ENCODE measurements around the gene ZCCHC8.
"Not testable (repeated sequence)": the region's sequence is repeated elsewhere in the genome, so short reads cannot be mapped to it uniquely, and the experiment has no call there.

ZCCHC8 gene

GRCh38 chr12:122495258-122495657 is 5.5 kb downstream of the ZCCHC8 start:
- no peak overlapping the region for H3K27ac Mint-ChIP-seq
- H3K4me3 Mint-ChIP-seq, result no peak overlapping the region
- peaks cover 32% of the 10 kb centered on the region for H3K4me1 Mint-ChIP-seq (ENCODE audit: low read depth)
- H3K27me3 Mint-ChIP-seq, result no peaks in the 10 kb centered on the region
- no peaks in the 10 kb centered on the region for H3K9me3 Mint-ChIP-seq (ENCODE audit: low read depth)
- peaks cover 8% of the 10 kb centered on the region for H3K36me3 Mint-ChIP-seq

GRCh38 chr12:122493222-122493621 is 7.5 kb downstream of the ZCCHC8 start:
- not testable (repeated sequence) for H3K27me3 Mint-ChIP-seq; H3K9me3 Mint-ChIP-seq (ENCODE audit: low read depth); H3K4me3 Mint-ChIP-seq; H3K27ac Mint-ChIP-seq
- peaks cover 12% of the 10 kb centered on the region for H3K36me3 Mint-ChIP-seq
- peaks cover 17% of the 10 kb centered on the region for H3K4me1 Mint-ChIP-seq (ENCODE audit: low read depth)

- Mint-ChIP-seq H3K9me3 (ENCODE audit: low read depth) (no peaks in the 10 kb centered on the region), H3K27ac (no peak overlapping the region), H3K4me1 (ENCODE audit: low read depth) (peaks cover 14% of the 10 kb centered on the region), H3K4me3 (no peak overlapping the region), H3K36me3 (peaks cover 12% of the 10 kb centered on the region), H3K27me3 (no peaks in the 10 kb centered on the region)
Measured at GRCh38 chr12:122491991-122492390, 8.7 kb downstream of the ZCCHC8 start.

GRCh38 chr12:122489038-122489437 is 11.7 kb downstream of the ZCCHC8 start:
- peaks cover 7% of the 10 kb centered on the region for H3K4me1 Mint-ChIP-seq (ENCODE audit: low read depth)
- H3K27ac Mint-ChIP-seq, result no peak overlapping the region
- H3K4me3 Mint-ChIP-seq, result no peak overlapping the region

GRCh38 chr12:122487807-122488206 is 12.9 kb downstream of the ZCCHC8 start:
- not testable (repeated sequence) for H3K4me1 Mint-ChIP-seq (ENCODE audit: low read depth); H3K4me3 Mint-ChIP-seq; H3K27me3 Mint-ChIP-seq; H3K9me3 Mint-ChIP-seq (ENCODE audit: low read depth); H3K27ac Mint-ChIP-seq
- H3K36me3 Mint-ChIP-seq, result peaks cover 17% of the 10 kb centered on the region

More at GRCh38 chr12:122489038-122489437, 11.7 kb downstream of the ZCCHC8 start:
- peaks cover 17% of the 10 kb centered on the region for H3K36me3 Mint-ChIP-seq
- H3K27me3 Mint-ChIP-seq, result no peaks in the 10 kb centered on the region
- H3K9me3 Mint-ChIP-seq (ENCODE audit: low read depth), result no peaks in the 10 kb centered on the region

- no peaks in the 10 kb centered on the region for H3K27me3 Mint-ChIP-seq
- H3K27ac Mint-ChIP-seq, result no peak overlapping the region
- H3K4me3 Mint-ChIP-seq, result no peak overlapping the region
Measured at GRCh38 chr12:122486805-122487426, 13.8 kb downstream of the ZCCHC8 start.

GRCh38 chr12:122486360-122486759 is 14.4 kb downstream of the ZCCHC8 start:
- not testable (repeated sequence) for H3K27me3 Mint-ChIP-seq; H3K4me3 Mint-ChIP-seq; H3K9me3 Mint-ChIP-seq (ENCODE audit: low read depth); H3K4me1 Mint-ChIP-seq (ENCODE audit: low read depth); H3K27ac Mint-ChIP-seq
- peaks cover 17% of the 10 kb centered on the region for H3K36me3 Mint-ChIP-seq

More at GRCh38 chr12:122486805-122487426, 13.8 kb downstream of the ZCCHC8 start:
- H3K36me3 Mint-ChIP-seq, result peaks cover 17% of the 10 kb centered on the region
- peaks cover 3% of the 10 kb centered on the region for H3K4me1 Mint-ChIP-seq (ENCODE audit: low read depth)
- H3K9me3 Mint-ChIP-seq (ENCODE audit: low read depth), result no peaks in the 10 kb centered on the region

GRCh38 chr12:122484385-122484784 is 16.3 kb downstream of the ZCCHC8 start:
- not testable (repeated sequence) for H3K9me3 Mint-ChIP-seq (ENCODE audit: low read depth); H3K4me3 Mint-ChIP-seq; H3K4me1 Mint-ChIP-seq (ENCODE audit: low read depth); H3K27me3 Mint-ChIP-seq
- Mint-ChIP-seq H3K36me3 (peaks cover 13% of the 10 kb centered on the region), H3K27ac (peak overlapping the region; percentile 41)

GRCh38 chr12:122483969-122484368 is 16.8 kb downstream of the ZCCHC8 start:
- peak overlapping the region; percentile 1 for H3K27ac Mint-ChIP-seq
- peaks cover 9% of the 10 kb centered on the region for H3K36me3 Mint-ChIP-seq
- H3K4me1 Mint-ChIP-seq (ENCODE audit: low read depth), result peaks cover 3% of the 10 kb centered on the region
- no peaks in the 10 kb centered on the region for H3K9me3 Mint-ChIP-seq (ENCODE audit: low read depth)
- H3K27me3 Mint-ChIP-seq, result no peaks in the 10 kb centered on the region
- H3K4me3 Mint-ChIP-seq, result no peak overlapping the region

- Mint-ChIP-seq H3K36me3 (peaks cover 11% of the 10 kb centered on the region), H3K27ac (peak overlapping the region; percentile 11), H3K4me3 (no peak overlapping the region), H3K9me3 (ENCODE audit: low read depth) (no peaks in the 10 kb centered on the region), H3K27me3 (no peaks in the 10 kb centered on the region), H3K4me1 (ENCODE audit: low read depth) (peaks cover 3% of the 10 kb centered on the region)
Measured at GRCh38 chr12:122481861-122482260, 18.9 kb downstream of the ZCCHC8 start.

- Mint-ChIP-seq H3K4me1 (ENCODE audit: low read depth) (peaks cover 5% of the 10 kb centered on the region), H3K27me3 (no peaks in the 10 kb centered on the region), H3K36me3 (peaks cover 11% of the 10 kb centered on the region), H3K4me3 (no peak overlapping the region), H3K9me3 (ENCODE audit: low read depth) (no peaks in the 10 kb centered on the region), H3K27ac (no peak overlapping the region)
Measured at GRCh38 chr12:122480753-122481152, 20.0 kb downstream of the ZCCHC8 start.

- no peaks in the 10 kb centered on the region for H3K27me3 Mint-ChIP-seq
- peaks cover 20% of the 10 kb centered on the region for H3K4me1 Mint-ChIP-seq (ENCODE audit: low read depth)
- peaks cover 11% of the 10 kb centered on the region for H3K36me3 Mint-ChIP-seq
- peak overlapping the region; percentile 41 for H3K27ac Mint-ChIP-seq
- no peak overlapping the region for H3K4me3 Mint-ChIP-seq
- H3K9me3 Mint-ChIP-seq (ENCODE audit: low read depth), result no peaks in the 10 kb centered on the region
Measured at GRCh38 chr12:122474324-122474716, 26.4 kb downstream of the ZCCHC8 start.

- Mint-ChIP-seq H3K9me3 (ENCODE audit: low read depth) (no peaks in the 10 kb centered on the region), H3K4me1 (ENCODE audit: low read depth) (peaks cover 20% of the 10 kb centered on the region), H3K27me3 (no peaks in the 10 kb centered on the region), H3K27ac (peak overlapping the region; percentile 41), H3K4me3 (no peak overlapping the region), H3K36me3 (peaks cover 11% of the 10 kb centered on the region)
Measured at GRCh38 chr12:122473543-122474323, 27.0 kb downstream of the ZCCHC8 start.

- Mint-ChIP-seq H3K4me1 (ENCODE audit: low read depth) (peaks cover 20% of the 10 kb centered on the region), H3K4me3 (no peak overlapping the region), H3K9me3 (ENCODE audit: low read depth) (no peaks in the 10 kb centered on the region), H3K36me3 (peaks cover 7% of the 10 kb centered on the region), H3K27me3 (no peaks in the 10 kb centered on the region), H3K27ac (no peak overlapping the region)
Measured at GRCh38 chr12:122471324-122472226, 29.2 kb downstream of the ZCCHC8 start.

- H3K4me1 Mint-ChIP-seq (ENCODE audit: low read depth), result peaks cover 18% of the 10 kb centered on the region
- H3K4me3 Mint-ChIP-seq; H3K27me3 Mint-ChIP-seq; H3K36me3 Mint-ChIP-seq; H3K27ac Mint-ChIP-seq; H3K9me3 Mint-ChIP-seq (ENCODE audit: low read depth): not testable (repeated sequence)
Measured at GRCh38 chr12:122470576-122470975, 30.2 kb downstream of the ZCCHC8 start.

Data from activated naive CD8-positive, alpha-beta T cell (primary cell).